ENCODE results near the gene STXBP6. TPM values are rescaled to one million over a fixed set of nuclear protein-coding genes. Genes with fewer than 3 reads are reported as not detected.

STXBP6 gene
- total RNA-seq, result 0.21 TPM in 1 of 2 replicates, not detected in the other

GRCh38 chr14:25049568-25050268, at the start of gene STXBP6:
Gene STXBP6 (minus strand): TSS chr14:25050147. CDS start chr14:24974818, 75,329 bp downstream.

